Measurements from ENCODE around the gene LHX6. TPM values are rescaled to one million over a fixed set of nuclear protein-coding genes. Genes with fewer than 3 reads are reported as not detected.

The LHX6 gene
- total and polyA plus RNA-seq, 2 of the 8 experiments (the other 6 are each of a cell fraction or from before 2014, with no cell fraction given) = 0.92 to 1.2 TPM

DNA sequence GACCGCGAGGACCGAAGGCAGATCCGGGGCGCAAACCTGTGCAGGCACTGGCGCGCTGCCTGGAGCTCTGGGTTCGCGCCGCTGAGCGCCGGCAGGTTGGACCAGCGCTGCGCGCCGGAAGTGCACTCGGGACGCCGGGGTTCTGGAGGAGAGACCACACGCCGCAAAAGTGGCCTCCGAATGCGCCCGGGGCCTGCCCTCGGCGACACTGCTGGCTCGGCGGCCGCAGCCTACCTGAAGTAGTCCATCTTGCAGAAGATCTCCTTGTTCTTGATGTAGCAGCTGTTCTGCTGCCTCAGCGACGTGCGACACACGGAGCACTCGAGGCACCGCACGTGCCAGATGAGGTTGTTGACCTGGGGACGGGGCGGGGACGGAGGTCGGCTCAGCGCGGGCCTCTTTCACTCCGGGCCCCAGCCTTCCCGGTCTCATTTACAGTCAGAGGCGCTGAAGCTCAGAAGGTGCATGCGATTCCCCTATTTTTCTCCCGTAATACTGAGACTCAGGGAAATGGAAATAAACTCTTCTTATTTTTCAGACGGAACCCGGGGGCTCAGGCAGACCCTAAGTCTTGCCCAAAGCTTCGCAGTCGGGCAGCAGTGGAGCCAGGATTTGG lies 2.5 kb downstream of the LHX6 start (continued):
- TF ChIP-seq, protein P1, sequence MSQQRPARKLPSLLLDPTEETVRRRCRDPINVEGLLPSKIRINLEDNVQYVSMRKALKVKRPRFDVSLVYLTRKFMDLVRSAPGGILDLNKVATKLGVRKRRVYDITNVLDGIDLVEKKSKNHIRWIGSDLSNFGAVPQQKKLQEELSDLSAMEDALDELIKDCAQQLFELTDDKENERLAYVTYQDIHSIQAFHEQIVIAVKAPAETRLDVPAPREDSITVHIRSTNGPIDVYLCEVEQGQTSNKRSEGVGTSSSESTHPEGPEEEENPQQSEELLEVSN (IDR thresholded peaks at IDR 0.05) = peak; percentile 94
- TF ChIP-seq SP1 (IDR thresholded peaks at IDR 0.05; ENCODE audit: low read depth, low read length) (no peak), EZH2 (IDR thresholded peaks at IDR 0.05; ENCODE audit: low read depth, low read length, severe bottlenecking) (peak; percentile 99), SUZ12 (IDR thresholded peaks at IDR 0.05; ENCODE audit: low read length) (peak; percentile 93), GABPA (IDR thresholded peaks at IDR 0.05; ENCODE audit: borderline replicate concordance, insufficient read depth, low read length) (0 out of 2 replicates have a peak, but pooled peaks have one; percentile 13), TCF12 (IDR thresholded peaks at IDR 0.05; ENCODE audit: low read depth, low read length) (no peak)
